GM18907 (cell line): ENCODE measurements around the gene MYH13.

Experiments
- ATAC-seq: cut with Tn5 transposase; IDR thresholded peaks from one replicate; pipeline ENCODE4 v1.9.1; 2021; ENCODE audit warnings: mild to moderate bottlenecking, moderate library complexity; ENCODE audit not compliant: unreplicated experiment

Gene MYH13

DNA sequence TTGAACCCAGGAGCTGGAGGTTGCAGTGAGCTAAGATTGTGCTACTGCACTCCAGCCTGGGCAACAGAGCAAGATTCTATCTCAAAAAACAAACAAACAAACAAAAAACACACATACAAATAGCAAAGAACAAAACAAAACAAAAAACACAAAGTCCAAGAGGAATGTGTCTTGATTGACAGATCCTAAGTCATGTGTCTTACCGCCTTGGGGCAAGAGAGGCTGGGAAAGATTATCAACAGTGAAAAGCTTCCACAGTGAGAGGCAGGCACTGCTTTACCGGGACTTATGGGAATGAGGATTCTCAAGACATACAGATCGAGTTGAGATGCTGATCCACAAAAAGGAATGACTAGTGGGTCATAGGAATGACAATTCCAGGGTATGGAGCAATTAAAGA, 111.7 kb downstream of the MYH13 start:
- ATAC-seq, result no peak

DNA sequence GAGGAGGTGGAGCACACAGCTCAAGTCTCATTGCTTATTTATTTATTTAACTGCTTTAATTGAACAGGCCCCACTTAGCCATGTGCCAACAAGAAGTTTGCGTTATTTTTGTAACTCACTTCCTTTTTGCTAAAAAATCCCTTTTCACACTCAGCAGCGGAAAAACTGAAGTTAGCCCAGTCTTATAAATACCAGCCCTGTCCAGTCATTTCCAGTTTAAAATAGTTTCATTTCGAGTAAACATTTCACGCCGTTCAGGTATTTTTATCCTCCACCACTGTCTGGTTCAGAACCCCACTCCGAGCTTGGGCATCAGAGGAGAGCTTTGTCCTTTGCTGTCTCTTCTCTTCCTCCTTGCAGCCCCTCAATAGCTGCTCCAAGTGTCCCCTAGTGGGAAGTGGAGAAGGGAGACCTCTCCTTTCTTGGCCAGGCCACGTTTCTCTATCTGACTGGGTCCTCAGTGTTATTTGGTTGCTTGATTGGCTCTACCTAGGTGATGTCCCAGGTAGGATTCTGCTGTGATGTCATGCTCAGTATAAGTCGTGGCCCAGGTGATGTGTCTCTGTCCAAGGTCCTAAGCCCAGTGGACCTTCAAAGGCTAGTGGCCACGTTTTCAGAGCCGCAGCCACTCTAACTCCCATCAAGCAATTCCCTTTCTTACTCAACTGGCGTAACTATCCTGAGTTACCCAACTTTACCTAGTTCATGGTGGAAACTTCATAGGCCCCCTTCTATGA, 121.4 kb downstream of the MYH13 start:
- ATAC-seq, result peak; percentile 87
